Measurements from ENCODE around the gene SAMD3. TPM values are rescaled to one million over a fixed set of nuclear protein-coding genes. Genes with fewer than 3 reads are reported as not detected.

Gene SAMD3
- total and polyA plus RNA-seq, 11 donors, result 0.06 to 4.2 (median 0.68) TPM; not detected in 4

- no peak overlapping the region for H3K27ac ChIP-seq
- intact Hi-C loops (cut with DNase I), result no loop called here
- H3K4me3 ChIP-seq, result no peak overlapping the region
- H3K27me3 ChIP-seq, result no peaks in the 10 kb centered on the region
- no peaks in the 10 kb centered on the region for H3K9me3 ChIP-seq
- DNase-seq (no peak), ATAC-seq (no peak)
- H3K36me3 ChIP-seq, result peaks cover 0 to 15% (median 1%) of the 10 kb centered on the region in 9 donors
- WGBS, 4 donors, result 62 to 84% (median 81%) methylated on average over 2 of the region's 2 CpGs
- peaks cover 0 to 9% (median 0%) of the 10 kb centered on the region in 12 donors for H3K4me1 ChIP-seq
- TF ChIP-seq CTCF (IDR thresholded peaks at IDR 0.05), result no peak
- no peak for TF ChIP-seq POLR2A (IDR thresholded peaks at IDR 0.05)
These were observed 88.2 kb downstream of the SAMD3 start for GRCh38 chr6:130134582-130134981.

GRCh38 chr6:130132286-130132701 is 90.5 kb downstream of the SAMD3 start:
- TF ChIP-seq POLR2A (IDR thresholded peaks at IDR 0.05), result no peak
- no peak for TF ChIP-seq CTCF (IDR thresholded peaks at IDR 0.05)
- intact Hi-C loops (cut with DNase I), result no loop called here
- DNase-seq, result no peak
- Histone ChIP-seq H3K27ac (peak overlapping the region in 1 of 12 donors; percentile 77), H3K9me3 (no peaks in the 10 kb centered on the region), H3K36me3 (peaks cover 0 to 12% (median 0%) of the 10 kb centered on the region in 9 donors), H3K4me1 (peaks cover 0 to 9% (median 0%) of the 10 kb centered on the region in 12 donors), H3K4me3 (no peak overlapping the region), H3K27me3 (no peaks in the 10 kb centered on the region)
- no peak for ATAC-seq
- WGBS, 4 donors, result 72 to 82% (median 76%) methylated on average over 6 of the region's 6 CpGs

GRCh38 chr6:130129762-130130246 is 92.9 kb downstream of the SAMD3 start:
- no peaks in the 10 kb centered on the region for H3K27me3 ChIP-seq
- intact Hi-C loops (cut with DNase I), result no loop called here
- H3K36me3 ChIP-seq, result peaks cover 0 to 6% (median 0%) of the 10 kb centered on the region in 9 donors
- H3K4me3 ChIP-seq, result no peak overlapping the region
- no peak for ATAC-seq
- TF ChIP-seq CTCF (IDR thresholded peaks at IDR 0.05) (no peak), POLR2A (IDR thresholded peaks at IDR 0.05) (no peak)
- H3K27ac ChIP-seq, result no peak overlapping the region
- 93 to 95% (median 94%) methylated on average over 6 of the region's 6 CpGs for WGBS, 4 donors
- H3K9me3 ChIP-seq, result no peaks in the 10 kb centered on the region
- H3K4me1 ChIP-seq, result peaks cover 0 to 9% (median 0%) of the 10 kb centered on the region in 12 donors
- DNase-seq, result no peak

- TF ChIP-seq CTCF (IDR thresholded peaks at IDR 0.05) (no peak), POLR2A (IDR thresholded peaks at IDR 0.05) (no peak)
- no peak overlapping the region for H3K27ac ChIP-seq
- H3K36me3 ChIP-seq, result no peaks in the 10 kb centered on the region
- no peaks in the 10 kb centered on the region for H3K9me3 ChIP-seq
- no peaks in the 10 kb centered on the region for H3K27me3 ChIP-seq
- H3K4me1 ChIP-seq, result no peaks in the 10 kb centered on the region
- intact Hi-C loops (cut with DNase I), result no loop called here
- H3K4me3 ChIP-seq, result no peak overlapping the region
- WGBS, 4 donors, result 84 to 90% (median 88%) methylated on average over 5 of the region's 5 CpGs
- no peak for ATAC-seq
- DNase-seq, result no peak
These were observed 94.4 kb downstream of the SAMD3 start for GRCh38 chr6:130128326-130128725.

Data from heart left ventricle (tissue), 16 donors.